HG03175 (cell line): Measurements from ENCODE around the gene MRPL58.
A peak's percentile ranks its signal among the peaks of the same experiment; 100 is the strongest.
"Not testable (repeated sequence)": the region's sequence is repeated elsewhere in the genome, so short reads cannot be mapped to it uniquely, and the experiment has no call there.

Experiments
- ATAC-seq: cut with Tn5 transposase; IDR thresholded peaks from one replicate; pipeline ENCODE4 v1.9.1; 2021; ENCODE audit warnings: mild to moderate bottlenecking, moderate library complexity; ENCODE audit not compliant: unreplicated experiment

The MRPL58 gene

GRCh38 chr17:75012096-75012345, 449 bp upstream of the MRPL58 start:
- ATAC-seq = no peak

DNA sequence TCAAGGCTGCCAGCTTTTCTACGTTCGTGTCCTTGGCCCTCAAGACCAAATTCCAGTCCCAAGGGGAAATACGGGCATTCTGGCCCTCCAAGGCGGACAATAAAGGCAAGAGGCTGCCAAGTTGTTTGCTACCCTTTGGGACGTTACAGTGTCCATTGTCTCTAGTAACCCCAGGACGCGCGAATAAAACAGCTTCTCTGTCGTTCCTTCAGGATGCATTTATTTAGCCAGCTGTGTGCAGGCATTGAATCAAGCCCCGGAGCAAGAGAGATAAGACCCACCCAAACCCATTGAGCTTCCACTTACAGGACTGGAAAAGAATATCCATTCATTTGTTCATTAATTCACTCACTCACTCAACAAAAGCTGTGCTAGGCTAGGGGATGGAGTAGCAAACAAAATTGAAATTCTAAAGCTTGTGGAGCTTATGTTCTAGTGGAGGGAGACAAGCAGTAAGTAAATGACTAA, 656 bp downstream of the MRPL58 start:
- ATAC-seq = no peak

GRCh38 chr17:75019146-75019545, 6.7 kb downstream of the MRPL58 start:
- no peak for ATAC-seq

GRCh38 chr17:75019710-75020109, 7.2 kb downstream of the MRPL58 start:
- ATAC-seq = no peak

DNA sequence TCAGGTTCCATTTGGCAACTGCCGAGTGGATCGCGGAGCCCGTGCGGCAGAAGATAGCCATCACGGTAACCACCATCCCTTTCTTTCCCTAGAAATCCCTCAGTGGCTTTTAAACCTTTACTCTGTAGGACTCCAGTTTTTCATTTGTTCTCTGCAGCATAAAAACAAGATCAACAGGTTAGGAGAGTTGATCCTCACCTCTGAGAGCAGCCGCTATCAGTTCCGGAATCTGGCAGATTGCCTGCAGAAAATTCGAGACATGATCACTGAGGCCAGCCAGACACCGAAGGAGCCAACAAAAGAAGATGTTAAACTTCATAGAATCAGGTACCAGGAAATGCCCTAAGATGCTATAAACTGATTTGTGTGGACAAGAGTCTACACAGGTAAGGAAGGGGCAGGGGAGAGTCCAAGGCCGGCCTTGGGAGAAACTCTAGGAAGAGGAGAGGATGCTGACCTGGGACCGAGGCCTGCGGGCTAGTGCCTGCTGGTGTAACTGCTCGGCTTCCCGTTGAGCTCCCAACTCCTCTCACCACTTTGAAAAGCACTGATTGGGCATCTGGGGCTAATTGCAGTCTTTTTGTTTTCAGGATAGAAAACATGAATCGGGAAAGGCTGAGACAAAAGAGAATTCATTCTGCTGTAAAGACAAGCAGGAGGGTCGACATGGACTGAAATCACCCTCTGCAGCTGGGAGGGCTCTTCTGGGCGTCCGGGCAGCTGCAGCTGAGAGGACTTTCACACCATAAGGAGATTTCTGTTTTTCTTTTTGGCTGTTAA, 8.1 kb downstream of the MRPL58 start:
- no peak for ATAC-seq

DNA sequence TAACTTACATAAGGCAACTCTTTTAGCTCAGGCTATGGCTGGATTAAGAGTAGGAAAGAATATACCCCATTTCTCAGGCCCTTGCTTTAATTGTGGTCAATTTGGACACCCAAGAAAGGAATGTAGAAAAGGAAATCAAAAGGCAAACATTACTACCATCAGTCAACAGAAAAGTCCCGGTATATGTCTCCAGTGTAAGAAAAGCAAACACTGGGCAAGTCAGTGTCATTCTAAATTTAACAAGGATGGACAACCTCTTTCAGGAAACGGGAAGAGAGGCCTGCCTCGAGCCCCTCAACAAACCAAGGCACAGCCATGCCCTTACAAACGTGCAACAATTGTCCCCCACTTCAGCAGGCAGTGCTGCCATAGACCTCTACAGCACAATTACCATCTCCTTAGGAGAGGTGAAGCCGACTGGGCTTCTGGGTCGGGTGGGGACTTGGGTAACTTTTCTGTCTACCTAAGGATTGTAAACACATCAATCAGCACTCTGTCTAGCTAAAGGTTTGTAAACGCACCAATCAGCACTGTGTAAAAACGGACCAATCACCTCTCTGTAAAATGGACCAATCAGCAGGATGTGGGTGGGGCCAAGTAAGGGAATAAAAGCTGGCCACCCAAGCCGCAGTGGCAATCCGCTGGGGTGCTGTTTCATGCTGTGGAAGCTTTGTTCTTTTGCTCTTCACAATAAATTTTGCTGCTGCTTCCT, 12.4 kb downstream of the MRPL58 start:
- no peak for ATAC-seq

GRCh38 chr17:75025398-75025734, 12.9 kb downstream of the MRPL58 start:
- not testable (repeated sequence) for ATAC-seq

GRCh38 chr17:75026650-75027049, 14.2 kb downstream of the MRPL58 start:
- not testable (repeated sequence) for ATAC-seq

DNA sequence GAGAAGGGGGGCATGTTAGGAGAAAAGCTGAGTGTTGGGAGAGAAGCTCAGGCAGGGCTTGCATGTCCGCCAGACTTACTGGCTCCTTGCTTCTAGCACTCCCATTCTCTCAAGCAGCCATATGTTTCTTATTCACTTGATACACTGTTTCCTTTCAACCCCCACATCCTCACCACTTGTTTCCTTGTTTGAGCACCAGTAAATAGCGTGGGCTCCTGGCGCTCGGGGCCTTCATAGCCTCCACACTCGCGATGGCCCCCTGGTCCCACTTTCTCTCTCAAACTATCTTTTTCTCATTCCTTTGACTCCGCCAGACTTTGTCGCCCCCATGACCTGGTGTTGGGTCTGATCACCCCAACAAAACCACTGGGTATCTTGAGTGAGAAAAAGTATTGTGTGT, 17.7 kb downstream of the MRPL58 start:
- no peak for ATAC-seq

DNA sequence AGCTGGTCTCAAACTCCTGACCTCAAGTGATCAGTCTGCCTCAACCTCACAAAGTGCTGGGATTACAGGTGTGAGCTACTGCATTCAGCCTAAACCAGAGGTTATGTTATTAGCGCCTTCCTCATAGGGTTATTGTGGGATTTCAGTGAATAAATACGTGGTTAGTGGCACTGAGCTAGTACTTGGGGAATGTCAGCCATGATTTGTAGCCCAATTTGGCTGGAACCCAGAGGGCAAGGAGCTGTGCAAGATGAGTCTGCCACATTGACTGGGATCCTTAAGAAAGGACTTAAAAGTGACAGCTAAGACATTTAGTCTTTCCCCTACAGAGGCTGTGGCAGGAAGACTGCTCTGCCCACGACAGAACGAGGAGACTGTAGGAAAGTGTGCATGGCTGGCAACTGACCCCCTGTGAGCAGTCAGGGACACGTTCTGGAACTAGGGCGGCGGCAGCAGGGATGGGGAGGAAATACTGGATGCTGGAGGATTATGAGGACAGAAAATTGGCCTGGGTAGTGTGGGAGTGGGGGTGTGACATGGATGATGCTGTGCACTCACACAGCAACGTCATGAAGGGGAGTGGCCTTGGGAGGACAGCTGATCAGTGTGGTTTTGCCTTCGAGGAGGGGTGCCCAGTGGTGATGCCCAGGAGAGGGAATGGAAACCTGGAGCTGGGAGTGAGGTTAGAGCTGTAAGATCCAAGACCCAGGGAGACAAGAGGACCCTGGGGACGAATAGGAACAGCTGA, 19.7 kb downstream of the MRPL58 start:
- no peak for ATAC-seq

DNA sequence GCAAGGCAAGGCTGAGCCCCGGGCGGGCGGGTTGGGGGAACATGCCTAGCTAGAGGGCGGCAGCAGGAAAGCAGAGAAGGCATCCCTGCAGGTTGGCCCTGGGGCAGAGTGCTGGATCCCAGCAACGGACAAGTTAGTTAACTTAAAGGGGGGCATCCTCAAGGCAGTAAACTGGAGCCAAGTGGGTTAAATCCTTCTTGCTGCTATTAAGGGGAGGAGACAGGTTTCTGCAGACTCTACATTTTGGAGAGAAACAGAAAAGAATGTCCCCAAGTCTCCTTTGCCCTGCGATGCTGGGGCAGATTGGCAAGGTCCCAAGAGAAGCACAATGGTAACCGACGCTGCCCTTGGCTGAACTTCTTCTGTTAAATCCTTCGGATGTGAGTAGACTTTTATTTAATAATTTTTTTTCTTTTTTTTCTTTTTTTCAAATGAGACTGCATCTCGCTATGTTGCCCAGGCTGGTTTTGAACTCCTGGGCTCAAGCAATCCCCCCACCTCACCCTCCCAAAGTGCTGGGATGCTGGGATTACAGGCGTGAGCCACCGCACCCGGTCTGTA, 20.3 kb downstream of the MRPL58 start:
- ATAC-seq = no peak

DNA sequence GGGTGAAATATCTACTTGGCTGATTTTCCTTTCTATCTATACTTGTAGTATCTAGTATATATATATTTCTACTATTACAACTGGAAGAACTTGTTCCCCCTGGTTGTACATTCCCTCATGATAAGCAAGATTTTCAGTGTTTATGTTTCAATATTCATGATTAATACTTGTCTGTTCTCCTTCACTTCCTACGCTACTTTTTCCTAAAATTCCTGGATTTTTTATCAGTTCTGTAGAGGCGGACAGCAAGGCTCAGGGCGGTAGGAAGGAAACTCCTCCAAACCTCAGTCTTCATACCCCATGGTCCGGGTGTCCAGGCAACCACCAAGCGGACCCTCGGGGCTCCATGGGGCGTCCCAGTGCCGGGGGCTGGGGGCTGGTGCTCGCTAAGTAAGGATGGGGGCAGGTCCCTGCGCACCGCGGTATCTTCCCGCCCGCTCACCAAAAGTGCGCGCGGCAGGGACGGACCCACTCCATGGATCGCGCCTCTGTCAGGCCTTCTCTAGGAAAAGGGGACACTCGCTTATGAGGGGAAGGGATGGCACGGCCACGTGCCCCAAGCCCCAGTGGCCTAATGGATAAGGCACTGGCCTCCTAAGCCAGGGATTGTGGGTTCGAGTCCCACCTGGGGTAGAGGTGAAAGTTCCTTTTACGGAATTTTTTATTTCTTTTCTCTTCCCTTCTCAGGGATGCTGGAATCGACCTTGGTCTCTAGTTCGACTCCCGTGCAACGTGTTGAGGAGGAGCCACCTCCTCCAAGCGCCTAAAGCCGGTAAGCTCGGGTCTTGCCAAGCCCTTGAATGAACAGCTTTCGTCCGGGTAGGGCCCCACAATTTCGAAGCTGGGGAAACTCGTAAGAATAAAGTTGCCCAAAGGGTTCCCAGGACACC, 21.1 kb downstream of the MRPL58 start:
- peak; percentile 27 for ATAC-seq

- ATAC-seq = peak; percentile 67
These were observed 21.9 kb downstream of the MRPL58 start for GRCh38 chr17:75034236-75034908.

- ATAC-seq = no peak
These were observed 24.3 kb downstream of the MRPL58 start for GRCh38 chr17:75036643-75037268.

- ATAC-seq = no peak
These were observed 26.8 kb downstream of the MRPL58 start for GRCh38 chr17:75039238-75039637.

- no peak for ATAC-seq
These were observed 29.3 kb downstream of the MRPL58 start for GRCh38 chr17:75041656-75042280.

GRCh38 chr17:75043789-75044188, 31.3 kb downstream of the MRPL58 start:
- ATAC-seq = not testable (repeated sequence)

GRCh38 chr17:75044716-75045115, 32.2 kb downstream of the MRPL58 start:
- no peak for ATAC-seq

DNA sequence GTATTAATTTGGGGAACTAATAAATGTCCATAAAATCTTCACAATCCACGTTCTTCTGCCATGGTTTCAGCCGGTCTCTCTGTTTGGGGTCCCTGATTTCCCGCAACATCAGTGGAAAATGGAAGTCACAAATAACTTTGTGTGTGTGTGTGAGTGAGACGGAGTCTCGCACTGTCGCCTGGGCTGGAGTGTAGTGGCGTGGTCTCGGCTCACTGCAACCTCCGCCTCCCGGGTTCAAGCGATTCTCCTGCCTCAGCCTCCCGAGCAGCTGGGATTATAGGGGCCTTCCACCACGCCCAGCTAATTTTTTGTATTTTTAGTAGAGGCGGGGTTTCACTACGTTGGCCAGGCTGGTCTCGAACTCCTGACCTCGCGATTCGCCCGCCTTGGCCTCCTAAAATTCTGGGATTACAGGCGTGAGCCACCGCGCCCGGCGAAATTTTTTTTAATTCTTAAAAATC, 33.5 kb downstream of the MRPL58 start:
- not testable (repeated sequence) for ATAC-seq
